Neuronal stem cell (in vitro differentiated cells): ENCODE data around the gene VAPB.

Experiments used
- DNase-seq: peaks from one replicate; pipeline ENCODE4 v3.0.0-alpha.2; 2013; ENCODE audit warnings: low spot score
- H2AFZ ChIP-seq: one replicate; pipeline ENCODE4 v1.6.1; 2013; ENCODE audit warnings: mild to moderate bottlenecking, low read length, inconsistent platforms
- H2AK5ac ChIP-seq: 2 replicates; pipeline ENCODE4 v1.6.1; 2013; ENCODE audit warnings: low read depth, mild to moderate bottlenecking, inconsistent platforms, low read length, moderate library complexity, mixed read lengths
- H2BK120ac ChIP-seq: 2 replicates; pipeline ENCODE4 v1.6.1; 2013; ENCODE audit warnings: low read depth, mild to moderate bottlenecking, inconsistent platforms, low read length, moderate library complexity, mixed read lengths
- H2BK12ac ChIP-seq: one replicate; pipeline ENCODE4 v1.6.1; 2013; ENCODE audit warnings: low read length, inconsistent platforms
- H2BK15ac ChIP-seq: 2 replicates; pipeline ENCODE4 v1.6.1; 2013; ENCODE audit warnings: mild to moderate bottlenecking, low read length, inconsistent platforms, mixed read lengths
- H2BK5ac ChIP-seq: one replicate; pipeline ENCODE4 v1.6.1; 2013; ENCODE audit warnings: inconsistent platforms, mild to moderate bottlenecking, low read length, moderate library complexity
- H3K14ac ChIP-seq: one replicate; pipeline ENCODE4 v1.6.1; 2013; ENCODE audit warnings: low read length, inconsistent platforms
- H3K18ac ChIP-seq: 2 replicates; pipeline ENCODE4 v1.6.1; 2013; ENCODE audit warnings: low read length, inconsistent platforms
- H3K23ac ChIP-seq: 2 replicates; pipeline ENCODE4 v1.6.1; 2013; ENCODE audit warnings: low read depth, mild to moderate bottlenecking, mixed read lengths, low read length, inconsistent platforms; ENCODE audit not compliant: poor library complexity
- H3K27ac ChIP-seq: replicated peaks from 3 replicates; pipeline ENCODE4 v1.5.1; 2013; ENCODE audit warnings: low read length, inconsistent platforms
- H3K27me3 ChIP-seq, 3 experiments: 2 replicates each; pipeline ENCODE4 v1.6.1; 2013; ENCODE audit warnings: low read length in 3 of 3, mild to moderate bottlenecking in 2 of 3, inconsistent platforms in 1 of 3, low read depth in 1 of 3, mixed read lengths in 1 of 3, moderate library complexity in 1 of 3; ENCODE audit not compliant: control insufficient read depth in 3 of 3, insufficient read depth in 3 of 3
- H3K36me3 ChIP-seq, 2 donors: replicated peaks in 1 of 2; 2 replicates each; pipeline ENCODE4 v1.6.1; 2013; ENCODE audit warnings: low read length in 2 of 2; ENCODE audit not compliant: control insufficient read depth in 2 of 2, insufficient read depth in 2 of 2
- H3K4ac ChIP-seq: 2 replicates; pipeline ENCODE4 v1.6.1; 2013; ENCODE audit warnings: inconsistent platforms, mild to moderate bottlenecking, low read length, moderate library complexity
- H3K4me1 ChIP-seq, 2 donors: 1 replicate in 1 of 2; 2 replicates in 1 of 2; pipeline ENCODE4 v1.6.1; 2013; ENCODE audit warnings: low read length in 2 of 2, low read depth in 1 of 2; ENCODE audit not compliant: control insufficient read depth in 2 of 2, insufficient read depth in 1 of 2
- H3K4me2 ChIP-seq: one replicate; pipeline ENCODE4 v1.6.1; 2013; ENCODE audit warnings: mild to moderate bottlenecking, low read length, inconsistent platforms; ENCODE audit not compliant: insufficient read depth, poor library complexity, severe bottlenecking
- H3K4me3 ChIP-seq, 2 donors: 2 replicates each; pipeline ENCODE4 v1.5.1; 2013; ENCODE audit warnings: low read length in 2 of 2, mild to moderate bottlenecking in 2 of 2, inconsistent platforms in 1 of 2, moderate library complexity in 1 of 2
- H3K79me1 ChIP-seq: one replicate; pipeline ENCODE4 v1.6.1; 2013; ENCODE audit warnings: low read depth, mild to moderate bottlenecking, inconsistent platforms, low read length, moderate library complexity
- H3K9ac ChIP-seq: one replicate; pipeline ENCODE4 v1.6.1; 2013; ENCODE audit warnings: mild to moderate bottlenecking, low read depth, low read length, inconsistent platforms; ENCODE audit not compliant: poor library complexity
- H3K9me3 ChIP-seq, 2 donors: replicated peaks in 1 of 2; 2 replicates each; pipeline versions ENCODE3 to v1.6.1; 2013; ENCODE audit warnings: low read length in 2 of 2, mild to moderate bottlenecking in 2 of 2, inconsistent platforms in 1 of 2, low read depth in 1 of 2, mixed read lengths in 1 of 2, moderate library complexity in 1 of 2; ENCODE audit not compliant: control insufficient read depth in 2 of 2, insufficient read depth in 1 of 2
- H4K8ac ChIP-seq: one replicate; pipeline ENCODE4 v1.6.1; 2013; ENCODE audit warnings: low read depth, mild to moderate bottlenecking, inconsistent platforms, low read length, moderate library complexity
- H4K91ac ChIP-seq: one replicate; pipeline ENCODE4 v1.6.1; 2013; ENCODE audit warnings: low read length, low read depth, mild to moderate bottlenecking, inconsistent platforms; ENCODE audit not compliant: poor library complexity
- WGBS, 2 donors: extraction: QIAGEN DNeasy Blood & Tissue Kit; methylation state at CpG; one replicate each; pipeline ENCODE4 v1.1.7; 2013; ENCODE audit warnings: missing lambda C conversion rate in 2 of 2, mixed read lengths in 1 of 2; ENCODE audit not compliant: insufficient read length in 2 of 2, insufficient replicate concordance in 1 of 2; ENCODE audit errors: extremely low coverage in 2 of 2; 5-methylcytosine and 5-hydroxymethylcytosine counted together

VAPB gene

GRCh38 chr20:58394801-58395200 is 5.8 kb downstream of the VAPB start:
- Histone ChIP-seq H3K79me1 (peaks cover 11% of the 10 kb centered on the region), H2BK5ac (no peak overlapping the region), H3K27ac (no peak overlapping the region), H2AK5ac (no peak overlapping the region), H3K27me3 (no peaks in the 10 kb centered on the region), H2BK120ac (no peak overlapping the region), H4K91ac (no peak overlapping the region), H3K9ac (no peak overlapping the region), H3K4me2 (no peak overlapping the region), H3K23ac (no peak overlapping the region), H3K18ac (no peak overlapping the region), H4K8ac (no peak overlapping the region), H3K9me3 (no peaks in the 10 kb centered on the region), H3K4me3 (no peak overlapping the region), H3K14ac (no peak overlapping the region), H2BK15ac (no peak overlapping the region), H3K36me3 (peaks cover 9 to 58% of the 10 kb centered on the region in 2 donors), H2AFZ (no peak overlapping the region), H3K4me1 (peaks cover 9 to 10% of the 10 kb centered on the region in 2 donors), H2BK12ac (no peak overlapping the region), H3K4ac (no peak overlapping the region)
- no peak for DNase-seq
- WGBS, 2 donors: no CpG with 5 or more reads among the region's 4 CpGs

GRCh38 chr20:58395604-58396003 is 6.6 kb downstream of the VAPB start:
- WGBS, 2 donors: no CpG with 5 or more reads among the region's 3 CpGs
- H3K9me3 ChIP-seq: peaks cover 0 to 3% of the 10 kb centered on the region in 2 donors
- H3K36me3 ChIP-seq: peaks cover 6 to 57% of the 10 kb centered on the region in 2 donors
- H3K23ac ChIP-seq: no peak overlapping the region
- no peak overlapping the region for H2BK15ac ChIP-seq
- H3K79me1 ChIP-seq: peaks cover 6% of the 10 kb centered on the region
- H3K27me3 ChIP-seq: no peaks in the 10 kb centered on the region
- no peak overlapping the region for H2BK120ac ChIP-seq
- no peak overlapping the region for H3K18ac ChIP-seq
- H2BK12ac ChIP-seq: no peak overlapping the region
- no peak overlapping the region for H4K8ac ChIP-seq
- DNase-seq: no peak
- no peak overlapping the region for H2AK5ac ChIP-seq
- H3K4ac ChIP-seq: no peak overlapping the region
- no peak overlapping the region for H3K9ac ChIP-seq
- H3K14ac ChIP-seq: no peak overlapping the region
- peaks cover under 1 to 3% of the 10 kb centered on the region in 2 donors for H3K4me1 ChIP-seq
- no peak overlapping the region for H4K91ac ChIP-seq
- no peak overlapping the region for H3K4me2 ChIP-seq
- no peak overlapping the region for H2BK5ac ChIP-seq
- no peak overlapping the region for H3K27ac ChIP-seq
- no peak overlapping the region for H2AFZ ChIP-seq
- no peak overlapping the region for H3K4me3 ChIP-seq

- H4K91ac ChIP-seq: no peak overlapping the region
- no peak overlapping the region for H3K14ac ChIP-seq
- peaks cover 0 to 5% of the 10 kb centered on the region in 2 donors for H3K9me3 ChIP-seq
- H3K18ac ChIP-seq: no peak overlapping the region
- H3K4me2 ChIP-seq: no peak overlapping the region
- no peak overlapping the region for H2AK5ac ChIP-seq
- no peak overlapping the region for H2BK15ac ChIP-seq
- no peak overlapping the region for H2BK12ac ChIP-seq
- H3K79me1 ChIP-seq: peaks cover 2% of the 10 kb centered on the region
- H4K8ac ChIP-seq: no peak overlapping the region
- H2BK120ac ChIP-seq: no peak overlapping the region
- H3K4me3 ChIP-seq: no peak overlapping the region
- H3K23ac ChIP-seq: no peak overlapping the region
- no peak overlapping the region for H3K27ac ChIP-seq
- no peaks in the 10 kb centered on the region for H3K27me3 ChIP-seq
- no CpG with 5 or more reads among the region's 6 CpGs for WGBS, 2 donors
- peaks cover 0 to 41% of the 10 kb centered on the region in 2 donors for H3K36me3 ChIP-seq
- H2BK5ac ChIP-seq: no peak overlapping the region
- no peak overlapping the region for H3K4ac ChIP-seq
- no peak overlapping the region for H3K9ac ChIP-seq
- DNase-seq: no peak
- no peaks in the 10 kb centered on the region for H3K4me1 ChIP-seq
- no peak overlapping the region for H2AFZ ChIP-seq
Measured at GRCh38 chr20:58397429-58397828, 8.4 kb downstream of the VAPB start.

GRCh38 chr20:58398254-58398653 is 9.2 kb downstream of the VAPB start:
- Histone ChIP-seq H3K9ac (no peak overlapping the region), H3K27ac (no peak overlapping the region), H3K14ac (no peak overlapping the region), H3K79me1 (peaks cover 2% of the 10 kb centered on the region), H3K4me3 (no peak overlapping the region), H3K23ac (no peak overlapping the region), H2AFZ (no peak overlapping the region), H3K36me3 (peaks cover 0 to 33% of the 10 kb centered on the region in 2 donors), H3K4me2 (no peak overlapping the region), H4K8ac (no peak overlapping the region), H3K4me1 (no peaks in the 10 kb centered on the region), H2BK5ac (no peak overlapping the region), H2BK120ac (no peak overlapping the region), H3K4ac (no peak overlapping the region), H2BK15ac (no peak overlapping the region), H4K91ac (no peak overlapping the region), H3K18ac (no peak overlapping the region), H3K27me3 (no peaks in the 10 kb centered on the region), H3K9me3 (peaks cover 0 to 5% of the 10 kb centered on the region in 2 donors), H2BK12ac (no peak overlapping the region), H2AK5ac (no peak overlapping the region)
- no CpG with 5 or more reads among the region's 5 CpGs for WGBS, 2 donors
- DNase-seq: no peak
